Smooth muscle cell (in vitro differentiated cells): ENCODE measurements around the gene PER1. TPM values are rescaled to one million over a fixed set of nuclear protein-coding genes. Genes with fewer than 3 reads are reported as not detected.

Experiments used
- DNase-seq: peaks from one replicate; lab custom pipeline; 2025; ENCODE audit not compliant: unreplicated experiment; lab: John Stamatoyannopoulos, UW
- H2AFZ ChIP-seq: fragments of 200-600 bp; sonication (generic); 2 replicates; pipeline ENCODE4 v1.6.0; 2016; ENCODE audit warnings: antibody characterized with exemption, low read depth, mild to moderate bottlenecking
- H3F3A ChIP-seq: fragments of 200-600 bp; sonication (generic); 2 replicates; pipeline ENCODE4 v1.6.0; 2017; ENCODE audit warnings: antibody characterized with exemption, low read depth
- H3K27ac ChIP-seq: fragments of 200-600 bp; sonication (generic); 2 replicates; pipeline ENCODE4 v1.5.1; 2016; ENCODE audit warnings: low read depth, mild to moderate bottlenecking
- H3K27me3 ChIP-seq: fragments of 200-600 bp; sonication (generic); 2 replicates; pipeline ENCODE4 v1.6.1; 2016; ENCODE audit warnings: low read depth, mild to moderate bottlenecking
- H3K36me3 ChIP-seq: fragments of 200-600 bp; sonication (generic); 2 replicates; pipeline ENCODE4 v1.5.1; 2016; ENCODE audit warnings: low read depth
- H3K4me1 ChIP-seq: fragments of 200-600 bp; sonication (generic); 2 replicates; pipeline ENCODE4 v1.5.1; 2016; ENCODE audit warnings: low read depth
- H3K4me2 ChIP-seq: fragments of 200-600 bp; sonication (generic); 2 replicates; pipeline ENCODE4 v1.6.0; 2016; ENCODE audit warnings: mild to moderate bottlenecking
- H3K4me3 ChIP-seq: fragments of 200-600 bp; sonication (generic); 2 replicates; pipeline ENCODE4 v1.5.1; 2016; ENCODE audit warnings: mild to moderate bottlenecking
- H3K79me2 ChIP-seq: fragments of 200-600 bp; sonication (generic); 2 replicates; pipeline ENCODE4 v1.6.0; 2016; ENCODE audit warnings: low read depth, mild to moderate bottlenecking
- H3K9ac ChIP-seq: fragments of 200-600 bp; sonication (generic); 2 replicates; pipeline ENCODE4 v1.6.0; 2016; ENCODE audit warnings: low read depth
- H3K9me3 ChIP-seq: fragments of 200-600 bp; sonication (generic); replicated peaks from 2 replicates; pipeline ENCODE4 v1.5.1; 2016; ENCODE audit warnings: low read depth
- H4K20me1 ChIP-seq: fragments of 200-600 bp; sonication (generic); 2 replicates; pipeline ENCODE4 v1.6.0; 2016; ENCODE audit warnings: low read depth
- WGBS: methylation state at CpG from one replicate; pipeline ENCODE4 v1.1.7; 2016; ENCODE audit warnings: low lambda C conversion rate; 5-methylcytosine and 5-hydroxymethylcytosine counted together
- polyA plus RNA-seq: library from polyadenylated mRNA; unstranded; fragments of >200 nt; fragmentation: Nextera tagmentation; extraction: Ambion mirVana; gene quantifications from 2 replicates; pipeline ENCODE4 v1.2.1, GENCODE V29; 2016
- total RNA-seq: library from RNA; depleted of rRNA; stranded (reverse); fragments of >200 nt; gene quantifications from 2 replicates; pipeline ENCODE4 v1.2.3, GENCODE V29; 2014
- TF ChIP-seq, protein P1 (sequence below): fragments of 200-600 bp; sonication (generic); IDR thresholded peaks from 2 replicates; pipeline ENCODE4 v1.5.1; 2017; ENCODE audit warnings: borderline replicate concordance, mild to moderate bottlenecking, antibody characterized with exemption; ENCODE audit not compliant: insufficient read depth, poor library complexity, severe bottlenecking

Gene PER1
- total and polyA plus RNA-seq, 2 experiments from 2014 or later, result 29.0 to 55.2 TPM

GRCh38 chr17:8187517-8188262 is 35.5 kb upstream of the PER1 start:
- H3K9me3 ChIP-seq, result no peaks in the 10 kb centered on the region
- no peaks in the 10 kb centered on the region for H3K36me3 ChIP-seq
- H3K4me1 ChIP-seq, result peaks cover 12% of the 10 kb centered on the region
- H3K27ac ChIP-seq, result peak overlapping the region; percentile 55
- no peak overlapping the region for H2AFZ ChIP-seq
- peak; percentile 83 for DNase-seq
- TF ChIP-seq, protein P1, sequence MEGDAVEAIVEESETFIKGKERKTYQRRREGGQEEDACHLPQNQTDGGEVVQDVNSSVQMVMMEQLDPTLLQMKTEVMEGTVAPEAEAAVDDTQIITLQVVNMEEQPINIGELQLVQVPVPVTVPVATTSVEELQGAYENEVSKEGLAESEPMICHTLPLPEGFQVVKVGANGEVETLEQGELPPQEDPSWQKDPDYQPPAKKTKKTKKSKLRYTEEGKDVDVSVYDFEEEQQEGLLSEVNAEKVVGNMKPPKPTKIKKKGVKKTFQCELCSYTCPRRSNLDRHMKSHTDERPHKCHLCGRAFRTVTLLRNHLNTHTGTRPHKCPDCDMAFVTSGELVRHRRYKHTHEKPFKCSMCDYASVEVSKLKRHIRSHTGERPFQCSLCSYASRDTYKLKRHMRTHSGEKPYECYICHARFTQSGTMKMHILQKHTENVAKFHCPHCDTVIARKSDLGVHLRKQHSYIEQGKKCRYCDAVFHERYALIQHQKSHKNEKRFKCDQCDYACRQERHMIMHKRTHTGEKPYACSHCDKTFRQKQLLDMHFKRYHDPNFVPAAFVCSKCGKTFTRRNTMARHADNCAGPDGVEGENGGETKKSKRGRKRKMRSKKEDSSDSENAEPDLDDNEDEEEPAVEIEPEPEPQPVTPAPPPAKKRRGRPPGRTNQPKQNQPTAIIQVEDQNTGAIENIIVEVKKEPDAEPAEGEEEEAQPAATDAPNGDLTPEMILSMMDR, result no peak
- 2% methylated on average over 25 of the region's 25 CpGs for WGBS
- peak overlapping the region; percentile 88 for H3K4me2 ChIP-seq
- no peaks in the 10 kb centered on the region for H3K79me2 ChIP-seq
- H3K9ac ChIP-seq, result no peak overlapping the region
- no peaks in the 10 kb centered on the region for H3K27me3 ChIP-seq
- peaks cover 17% of the 10 kb centered on the region for H3F3A ChIP-seq
- H4K20me1 ChIP-seq, result peaks cover 19% of the 10 kb centered on the region
- H3K4me3 ChIP-seq, result peak overlapping the region; percentile 75

GRCh38 chr17:8186787-8187516 is 34.7 kb upstream of the PER1 start:
- Histone ChIP-seq H3K4me1 (peaks cover 12% of the 10 kb centered on the region), H3K9ac (no peak overlapping the region)

GRCh38 chr17:8186446-8186786 is 34.2 kb upstream of the PER1 start:
- Histone ChIP-seq H3K27me3 (no peaks in the 10 kb centered on the region), H4K20me1 (peaks cover 19% of the 10 kb centered on the region), H3K9ac (no peak overlapping the region), H3K4me2 (peak overlapping the region; percentile 88), H3F3A (peaks cover 17% of the 10 kb centered on the region), H3K36me3 (no peaks in the 10 kb centered on the region), H3K9me3 (no peaks in the 10 kb centered on the region), H3K79me2 (no peaks in the 10 kb centered on the region), H3K27ac (peak overlapping the region; percentile 55), H3K4me1 (peaks cover 12% of the 10 kb centered on the region), H2AFZ (peak overlapping the region; percentile 99), H3K4me3 (peak overlapping the region; percentile 75)
- WGBS, result 1% methylated on average over 23 of the region's 23 CpGs
- DNase-seq, result no peak
- TF ChIP-seq, protein P1, result no peak

More at GRCh38 chr17:8186787-8187516, 34.7 kb upstream of the PER1 start:
- no peaks in the 10 kb centered on the region for H3K27me3 ChIP-seq
- H3K27ac ChIP-seq, result peak overlapping the region; percentile 55
- H3F3A ChIP-seq, result peaks cover 17% of the 10 kb centered on the region
- peak; percentile 88 for DNase-seq
- WGBS, result under 1% methylated on average over 32 of the region's 32 CpGs
- peak overlapping the region; percentile 75 for H3K4me3 ChIP-seq
- TF ChIP-seq, protein P1, result no peak
- no peaks in the 10 kb centered on the region for H3K79me2 ChIP-seq
- peak overlapping the region; percentile 88 for H3K4me2 ChIP-seq
- H4K20me1 ChIP-seq, result peaks cover 19% of the 10 kb centered on the region
- no peaks in the 10 kb centered on the region for H3K36me3 ChIP-seq
- no peaks in the 10 kb centered on the region for H3K9me3 ChIP-seq
- H2AFZ ChIP-seq, result peak overlapping the region; percentile 99
